GM12878 (cell line): ENCODE data around the gene LRRC26. TPM values are rescaled to one million over a fixed set of nuclear protein-coding genes. Genes with fewer than 3 reads are reported as not detected.

Experiments used
- ATAC-seq: fragments of 200-7000 bp; cut with Tn5 transposase; 3 replicates; pipeline ENCODE4 v1.9.1; 2020; ENCODE audit warnings: mild to moderate bottlenecking, moderate library complexity
- BruUV-seq: library from RNA; stranded (reverse); fragments of 400-500 nt; replicated peaks from 2 replicates; lab custom pipeline; 2021; lab: Mats Ljungman, UMichigan
- CTCF ChIA-PET: fragments of 300-600 bp; sonication (Branson Sonifier 250); formaldehyde crosslinking; extraction: SDS; loops from one replicate; lab custom pipeline; 2021; ENCODE audit warnings: inconsistent platforms; lab: Yijun Ruan, JAX
- POLR2A ChIA-PET: fragments of 350-600 bp; formaldehyde crosslinking; extraction: SDS; loops from one replicate; lab custom pipeline; 2021; ENCODE audit warnings: inconsistent platforms; lab: Charles Lee
- RAD21 ChIA-PET: fragments of 300-600 bp; sonication (Branson Sonifier 250); formaldehyde crosslinking; loops from one replicate; lab custom pipeline; 2023; ENCODE audit warnings: antibody characterized with exemption; ENCODE audit not compliant: unreplicated experiment; lab: Charles Lee
- SMC1A ChIA-PET: fragments of 300-600 bp; sonication (Branson Sonifier 250); formaldehyde crosslinking; loops from one replicate; lab custom pipeline; 2023; ENCODE audit not compliant: unreplicated experiment, uncharacterized antibody; lab: Charles Lee
- DNase-seq: peaks from one replicate; pipeline ENCODE4 v3.0.0-alpha.2; 2011; ENCODE audit warnings: low read depth, low spot score
- FAIRE-seq: peaks from 3 replicates; lab custom pipeline; 2011; peaks lifted over from hg19 to GRCh38; lab: Jason Lieb, UNC
- H2AFZ ChIP-seq: 2 replicates; pipeline ENCODE4 v1.6.0; 2011; ENCODE audit warnings: low read depth, low read length, control low read depth; ENCODE audit not compliant: control insufficient read depth
- H3K27ac ChIP-seq: 2 replicates; pipeline ENCODE4 v1.5.1; 2011; ENCODE audit warnings: control low read depth; ENCODE audit not compliant: control insufficient read depth, insufficient read depth
- H3K27me3 ChIP-seq, 2 experiments: replicated peaks in 1 of 2; 2 replicates each; pipeline versions ENCODE4 v1.6.0 to v1.6.1; 2011; ENCODE audit warnings: low read length in 1 of 2; ENCODE audit not compliant: control insufficient read depth in 2 of 2, insufficient read depth in 2 of 2
- H3K36me3 ChIP-seq, 2 experiments: 2 replicates each; pipeline ENCODE4 v1.5.1; 2011; ENCODE audit warnings: low read length in 1 of 2; ENCODE audit not compliant: control insufficient read depth in 2 of 2, insufficient read depth in 2 of 2
- H3K4me1 ChIP-seq: 2 replicates; pipeline ENCODE4 v1.6.1; 2011; ENCODE audit warnings: mild to moderate bottlenecking, low read length, moderate library complexity, mixed read lengths; ENCODE audit not compliant: control insufficient read depth, insufficient read depth
- H3K4me2 ChIP-seq: 2 replicates; pipeline ENCODE4 v1.6.0; 2011; ENCODE audit warnings: control low read depth; ENCODE audit not compliant: control insufficient read depth, insufficient read depth
- H3K4me3 ChIP-seq: fragments of 200-600 bp; sonication (generic); 2 replicates; pipeline ENCODE4 v1.5.1; 2016
- H3K79me2 ChIP-seq: 2 replicates; pipeline ENCODE4 v1.6.0; 2011; ENCODE audit warnings: low read length; ENCODE audit not compliant: control insufficient read depth, insufficient read depth
- H3K9ac ChIP-seq: 2 replicates; pipeline ENCODE4 v1.8.0; 2011; ENCODE audit warnings: low read length, control low read depth, mixed read lengths; ENCODE audit not compliant: control insufficient read depth, insufficient read depth
- H3K9me3 ChIP-seq: replicated peaks from 3 replicates; pipeline ENCODE4 v1.5.1; 2011; ENCODE audit warnings: mild to moderate bottlenecking, low read length; ENCODE audit not compliant: control insufficient read depth, insufficient read depth
- H4K20me1 ChIP-seq: 2 replicates; pipeline ENCODE4 v1.6.0; 2011; ENCODE audit not compliant: control insufficient read depth, insufficient read depth
- ASH2L ChIP-seq: fragments of 300-600, 200-600 bp; sonication (generic); IDR thresholded peaks from 2 replicates; pipeline ENCODE4 v1.6.1; 2017; ENCODE audit warnings: low read depth, mild to moderate bottlenecking, borderline replicate concordance
- CHD4 ChIP-seq: fragments of 200-600 bp; sonication (generic); IDR thresholded peaks from 2 replicates; pipeline ENCODE4 v1.6.1; 2016; ENCODE audit warnings: mild to moderate bottlenecking
- EED ChIP-seq: sonication (generic); IDR thresholded peaks from 2 replicates; pipeline ENCODE4 v1.6.1; 2016; ENCODE audit warnings: antibody characterized with exemption, low read depth
- GATAD2B ChIP-seq: fragments of 450-650 bp; conservative IDR thresholded peaks from 2 replicates; pipeline ENCODE4 v1.6.1; 2017; ENCODE audit warnings: low read depth, mild to moderate bottlenecking, moderate library complexity
- JUNB ChIP-seq: IDR thresholded peaks from 2 replicates; pipeline ENCODE4 v1.6.1; 2016; ENCODE audit warnings: antibody characterized with exemption, mild to moderate bottlenecking
- LARP7 ChIP-seq: fragments of 450-650 bp; IDR thresholded peaks from 2 replicates; pipeline ENCODE4 v1.6.1; 2017; ENCODE audit warnings: mild to moderate bottlenecking
- MEF2B ChIP-seq: fragments of 450-650 bp; IDR thresholded peaks from 2 replicates; pipeline ENCODE4 v1.6.1; 2018; ENCODE audit warnings: mild to moderate bottlenecking, moderate library complexity; ENCODE audit not compliant: partially characterized antibody, poor library complexity, severe bottlenecking
- MTA3 ChIP-seq: IDR thresholded peaks from 2 replicates; pipeline ENCODE4 v1.6.1; 2012; ENCODE audit warnings: low read length, inconsistent platforms, borderline replicate concordance
- NFIC ChIP-seq: IDR thresholded peaks from 2 replicates; pipeline ENCODE4 v1.6.1; 2012; ENCODE audit warnings: low read depth, mild to moderate bottlenecking, inconsistent platforms, low read length, moderate library complexity
- NR2C2 ChIP-seq: IDR thresholded peaks from 2 replicates; pipeline ENCODE4 v1.6.1; 2011; ENCODE audit warnings: borderline replicate concordance, low read depth; ENCODE audit not compliant: control insufficient read depth, insufficient read length
- NRF1 ChIP-seq: conservative IDR thresholded peaks from 2 replicates; pipeline ENCODE4 v1.6.1; 2011; ENCODE audit warnings: mild to moderate bottlenecking, low read depth, low read length, improper control_type of control experiment
- RB1 ChIP-seq: fragments of 450-650 bp; formaldehyde crosslinking; IDR thresholded peaks from 2 replicates; pipeline ENCODE4 v1.6.1; 2017; ENCODE audit warnings: mild to moderate bottlenecking, borderline replicate concordance
- SUZ12 ChIP-seq: fragments of 200-600 bp; sonication (generic); IDR thresholded peaks from one replicate; pipeline ENCODE4 v1.6.1; 2018; ENCODE audit warnings: antibody characterized with exemption, mild to moderate bottlenecking; ENCODE audit not compliant: unreplicated experiment
- TCF12 ChIP-seq: IDR thresholded peaks from 2 replicates; pipeline ENCODE4 v1.6.1; 2011; ENCODE audit warnings: low read depth, mild to moderate bottlenecking, low read length
- ZNF274 ChIP-seq: IDR thresholded peaks from one replicate; pipeline ENCODE4 v1.8.0; 2011; ENCODE audit not compliant: insufficient read length, insufficient read depth
- WGBS: methylation state at CpG from one replicate; pipeline ENCODE4 v1.1.6; 2016; ENCODE audit warnings: low lambda C conversion rate; ENCODE audit not compliant: insufficient replicate concordance, insufficient coverage; ENCODE audit errors: missing lambda C conversion rate; 5-methylcytosine and 5-hydroxymethylcytosine counted together
- in situ Hi-C: fragments of 300-500 bp; cut with MboI; formaldehyde crosslinking; loops from 9 replicates; pipeline ENCODE4 v1.14.3; 2018; ENCODE audit warnings: mixed read lengths
- intact Hi-C: fragments of 100-400 bp; cut with micrococcal nuclease; formaldehyde crosslinking; loops from one replicate; pipeline ENCODE4 v1.14.2; 2022; ENCODE audit not compliant: unreplicated experiment
- polyA plus RNA-seq, 11 experiments: library from polyadenylated mRNA; depleted of rRNA in 4 of 11; unstranded in 6 of 11; stranded (reverse) in 5 of 11; fragments of >200 nt; fragmentation: Nextera tagmentation in 4 of 11; fragmentation: Illumina TruSeq in 1 of 11; extraction: Ambion mirVana in 4 of 11; extraction: Trizol in 1 of 11; gene quantifications; 1 replicate in 1 of 11; 2 replicates in 10 of 11; pipeline versions ENCODE4 v1.2.1 to v1.2.3, GENCODE V29; 2011 to 2016; ENCODE audit warnings: inconsistent platforms in 2 of 11, missing spikeins in 2 of 11, low read depth in 1 of 11
- total RNA-seq, 4 experiments: library from RNA; depleted of rRNA in 3 of 4; stranded (reverse); fragments of >200 nt in 3 of 4; fragmentation: Illumina TruSeq in 1 of 4; extraction: Trizol in 1 of 4; gene quantifications; 2 replicates each; pipeline versions ENCODE4 v1.2.1 to v1.2.3, GENCODE V29; 2013 to 2021

LRRC26 gene
- total and polyA plus RNA-seq, 10 of the 15 experiments (the other 5 are each of a cell fraction or from before 2014, with no cell fraction given) = 0.29 to 0.91 (median 0.64) TPM; not detected in 5

GRCh38 chr9:137186385-137186784, 16.5 kb upstream of the LRRC26 start:
- Histone ChIP-seq H2AFZ (no peak overlapping the region), H3K4me1 (peaks cover 22% of the 10 kb centered on the region), H3K36me3 (peaks cover 7 to 24% of the 10 kb centered on the region in 2 experiments), H3K79me2 (peaks cover 35% of the 10 kb centered on the region), H3K4me3 (no peak overlapping the region), H4K20me1 (peaks cover 7% of the 10 kb centered on the region; the same call in 1 of the 2 replicates), H3K27ac (no peak overlapping the region), H3K27me3 (no peaks in the 10 kb centered on the region), H3K9me3 (no peaks in the 10 kb centered on the region), H3K4me2 (peak overlapping the region; percentile 93), H3K9ac (no peak overlapping the region; the same call in 1 of the 2 replicates)
- ATAC-seq (no peak), DNase-seq (no peak), FAIRE-seq (no peak)
- ChIA-PET CTCF (interaction anchor here (1.3 kb wide), 1 partner anchor 151 kb away, joined by 3 read pairs; no protein-coding TSS in a partner anchor), RAD21 (interaction anchor here (3.6 kb wide), 1 partner anchor 37 kb away, joined by 23 read pairs; the partner anchor contains the start of gene RNF208), POLR2A (interaction anchor here (4.6 kb wide), 1 partner anchor 37 kb away, joined by 22 read pairs; the partner anchor contains the start of genes CYSRT1 and RNF208), SMC1A (no interaction called here)
- WGBS = 63% methylated on average over 6 of the region's 6 CpGs
- in situ Hi-C loops = no loop called here
- intact Hi-C loops = loop anchor here (5.0 kb wide), 2 partner anchors 36 to 59 kb away; partner anchors contain the start of gene RNF208
- TF ChIP-seq EED = no peak
- no TSS peak for BruUV-seq

- Histone ChIP-seq H3K4me1 (peaks cover 22% of the 10 kb centered on the region), H3K9ac (no peak overlapping the region), H2AFZ (no peak overlapping the region), H3K9me3 (no peaks in the 10 kb centered on the region), H3K27me3 (no peaks in the 10 kb centered on the region), H3K36me3 (peaks cover 7 to 24% of the 10 kb centered on the region in 2 experiments), H3K4me3 (no peak overlapping the region), H3K27ac (no peak overlapping the region), H4K20me1 (peaks cover 7% of the 10 kb centered on the region; the same call in 1 of the 2 replicates), H3K79me2 (peaks cover 35% of the 10 kb centered on the region), H3K4me2 (no peak overlapping the region; the same call in 1 of the 2 replicates)
- FAIRE-seq = no peak
- WGBS = 93% methylated on average over 19 of the region's 19 CpGs
- BruUV-seq = no TSS peak
- DNase-seq = no peak
- ChIA-PET RAD21 (no interaction called here), POLR2A (interaction anchor here (4.6 kb wide), 1 partner anchor 38 kb away, joined by 22 read pairs; the partner anchor contains the start of genes CYSRT1 and RNF208), SMC1A (no interaction called here), CTCF (no interaction called here)
- intact Hi-C loops = loop anchor here (5.0 kb wide), 2 partner anchors 36 to 59 kb away; partner anchors contain the start of gene RNF208
- no peak for ATAC-seq
- in situ Hi-C loops = no loop called here
- no peak for TF ChIP-seq NR2C2
- no peak for TF ChIP-seq TCF12
- no peak for TF ChIP-seq ASH2L
- no peak for TF ChIP-seq JUNB
- TF ChIP-seq MTA3 = no peak
- TF ChIP-seq MEF2B = no peak
- no peak for TF ChIP-seq RB1
- no peak for TF ChIP-seq CHD4
- no peak for TF ChIP-seq NRF1
- TF ChIP-seq SUZ12 = no peak
- no peak for TF ChIP-seq GATAD2B
- no peak for TF ChIP-seq NFIC
- TF ChIP-seq ZNF274 = no peak
- no peak for TF ChIP-seq LARP7
Measured at GRCh38 chr9:137185921-137186320, 16.1 kb upstream of the LRRC26 start.
